Endothelial cell of umbilical vein (primary cell): Measurements from ENCODE around the gene MAML2. TPM values are rescaled to one million over a fixed set of nuclear protein-coding genes. Genes with fewer than 3 reads are reported as not detected.

ENCODE experiments used
- BruUV-seq: library from RNA; stranded (reverse); fragments of 400-500 nt; replicated peaks from 2 replicates; lab custom pipeline; 2021; lab: Mats Ljungman, UMichigan
- CTCF ChIA-PET: fragments of 300-600, 350-600 bp; sonication (Branson Sonifier 250); formaldehyde crosslinking; loops from one replicate; lab custom pipeline; 2021; ENCODE audit warnings: antibody characterized with exemption, inconsistent platforms; lab: Charles Lee
- POLR2A ChIA-PET: fragments of 300-600, 350-600 bp; sonication (Branson Sonifier 250); formaldehyde crosslinking; loops from one replicate; lab custom pipeline; 2021; ENCODE audit warnings: antibody characterized with exemption, inconsistent platforms; lab: Charles Lee
- DNase-seq: peaks from one replicate; pipeline ENCODE4 v3.0.0-alpha.2; 2011; ENCODE audit warnings: low read depth, low spot score
- FAIRE-seq: peaks from 2 replicates; lab custom pipeline; 2011; peaks lifted over from hg19 to GRCh38; lab: Jason Lieb, UNC
- H2AFZ ChIP-seq: 2 replicates; pipeline ENCODE4 v1.6.0; 2012; ENCODE audit warnings: low read depth, low read length, control low read depth, inconsistent platforms
- H3K27ac ChIP-seq: 2 replicates; pipeline ENCODE4 v1.5.1; 2011; ENCODE audit warnings: low read depth, mild to moderate bottlenecking, control low read depth, low read length, moderate library complexity; ENCODE audit not compliant: insufficient read depth
- H3K27me3 ChIP-seq, 2 experiments: 2 replicates each; pipeline versions ENCODE4 v1.6.0 to v1.6.1; 2011; ENCODE audit warnings: low read length in 2 of 2, mixed read lengths in 1 of 2; ENCODE audit not compliant: control insufficient read depth in 2 of 2, insufficient read depth in 2 of 2
- H3K36me3 ChIP-seq, 2 experiments: 2 replicates in 1 of 2; 3 replicates in 1 of 2; pipeline ENCODE4 v1.5.1; 2011; ENCODE audit warnings: low read length in 2 of 2, mild to moderate bottlenecking in 1 of 2, moderate library complexity in 1 of 2; ENCODE audit not compliant: control insufficient read depth in 2 of 2, insufficient read depth in 2 of 2; ENCODE audit errors: extremely low read depth in 1 of 2
- H3K4me1 ChIP-seq: 3 replicates; pipeline ENCODE4 v1.5.1; 2011; ENCODE audit warnings: mild to moderate bottlenecking, low read length; ENCODE audit not compliant: control insufficient read depth, insufficient read depth; ENCODE audit errors: extremely low read depth
- H3K4me2 ChIP-seq: 2 replicates; pipeline ENCODE4 v1.6.1; 2011; ENCODE audit warnings: low read length, control low read depth, mixed read lengths; ENCODE audit not compliant: insufficient read depth
- H3K4me3 ChIP-seq, 3 experiments: fragments of 200-600 bp in 1 of 3; sonication (generic), shearing (Covaris generic) in 1 of 3; replicated peaks in 1 of 3; 2 replicates each; pipeline ENCODE4 v1.5.1; 2011 to 2016; ENCODE audit warnings: control low read depth in 3 of 3, low read length in 3 of 3, mild to moderate bottlenecking in 2 of 3, inconsistent platforms in 1 of 3, low read depth in 1 of 3, moderate library complexity in 1 of 3; ENCODE audit not compliant: insufficient read depth in 1 of 3
- H3K79me2 ChIP-seq: 2 replicates; pipeline ENCODE4 v1.6.0; 2012; ENCODE audit warnings: low read length, inconsistent platforms; ENCODE audit not compliant: control insufficient read depth, insufficient read depth
- H3K9ac ChIP-seq: replicated peaks from 2 replicates; pipeline ENCODE3; 2011; ENCODE audit warnings: low read length, control low read depth; ENCODE audit not compliant: insufficient read depth; ENCODE audit errors: extremely low read depth
- H3K9me1 ChIP-seq: replicated peaks from 3 replicates; pipeline ENCODE4 v1.6.0; 2011; ENCODE audit warnings: mild to moderate bottlenecking, low read length; ENCODE audit not compliant: control insufficient read depth, insufficient read depth; ENCODE audit errors: extremely low read depth
- H3K9me3 ChIP-seq: replicated peaks from 2 replicates; pipeline ENCODE4 v1.5.1; 2012; ENCODE audit warnings: low read length, inconsistent platforms; ENCODE audit not compliant: control insufficient read depth, insufficient read depth
- H4K20me1 ChIP-seq: replicated peaks from 2 replicates; pipeline ENCODE3; 2011; ENCODE audit warnings: mild to moderate bottlenecking, low read length; ENCODE audit not compliant: control insufficient read depth, insufficient read depth; ENCODE audit errors: extremely low read depth
- EZH2 ChIP-seq: IDR thresholded peaks from 2 replicates; pipeline ENCODE4 v1.6.1; 2012; ENCODE audit warnings: borderline replicate concordance, low read depth, mild to moderate bottlenecking, moderate library complexity, low read length, inconsistent platforms; ENCODE audit not compliant: severe bottlenecking
- FOS ChIP-seq: IDR thresholded peaks from 2 replicates; pipeline ENCODE4 v1.6.1; 2011; ENCODE audit warnings: mild to moderate bottlenecking, low read length, moderate library complexity, borderline replicate concordance; ENCODE audit not compliant: insufficient read depth
- MAX ChIP-seq: IDR thresholded peaks from 2 replicates; pipeline ENCODE4 v1.6.1; 2011; ENCODE audit not compliant: insufficient read depth, insufficient read length
- MYC ChIP-seq: IDR thresholded peaks from one replicate; pipeline ENCODE4 v1.6.1; 2011; ENCODE audit warnings: mild to moderate bottlenecking, low read depth, low read length
- POLR2A ChIP-seq: IDR thresholded peaks from 2 replicates; pipeline ENCODE4 v1.6.1; 2012; ENCODE audit warnings: low read depth, mild to moderate bottlenecking, control low read depth, low read length
- dilution Hi-C: fragments of 300-500 bp; cut with MboI; formaldehyde crosslinking; loops from one replicate; pipeline ENCODE4 v1.15.0; 2019; ENCODE audit warnings: low sequenced_read_pairs; ENCODE audit not compliant: extremely low pct_ligation_motif_present
- intact Hi-C: fragments of 100-400 bp; cut with micrococcal nuclease; formaldehyde crosslinking; loops from one replicate; pipeline ENCODE4 v1.10.0; 2022
- polyA plus RNA-seq, 4 experiments: library from polyadenylated mRNA; depleted of rRNA in 3 of 4; stranded (reverse) in 3 of 4; unstranded in 1 of 4; fragments of >200 nt; gene quantifications; 2 replicates each; pipeline versions ENCODE4 v1.2.1 to v1.2.3, GENCODE V29; 2011 to 2012; ENCODE audit warnings: missing spikeins in 1 of 4
- total RNA-seq: library from RNA; stranded (reverse); gene quantifications from 2 replicates; pipeline ENCODE4 v1.2.3, GENCODE V29; 2021
- TF ChIP-seq, protein P1 (sequence below), 2 donors: IDR thresholded peaks; 1 replicate in 1 of 2; 2 replicates in 1 of 2; pipeline ENCODE4 v1.5.1; 2011; ENCODE audit warnings: low read length in 2 of 2, mild to moderate bottlenecking in 2 of 2, moderate library complexity in 2 of 2, control low read depth in 1 of 2, inconsistent platforms in 1 of 2, low read depth in 1 of 2; ENCODE audit not compliant: insufficient read depth in 1 of 2; ENCODE audit errors: extremely low read depth in 1 of 2

MAML2 gene
- total and polyA plus RNA-seq, 2 donors (not counting 3 experiments of a cell fraction or from before 2014, with no cell fraction given): 12.4 to 16.8 TPM

GRCh38 chr11:96114178-96115064 is 228.6 kb downstream of the MAML2 start:
- Histone ChIP-seq H3K27ac (no peak overlapping the region), H3K79me2 (no peaks in the 10 kb centered on the region), H3K4me3 (no peak overlapping the region), H3K9me1 (no peaks in the 10 kb centered on the region), H3K27me3 (no peaks in the 10 kb centered on the region), H4K20me1 (no peaks in the 10 kb centered on the region), H3K4me2 (no peak overlapping the region), H2AFZ (no peak overlapping the region), H3K36me3 (no peaks in the 10 kb centered on the region), H3K4me1 (peaks cover 11% of the 10 kb centered on the region), H3K9me3 (no peaks in the 10 kb centered on the region), H3K9ac (no peak overlapping the region)
- ChIA-PET CTCF (interaction anchor here (1.2 to 1.5 kb wide), 4 partner anchors 10 to 227 kb away, joined by 3 to 8 read pairs (median 5); no protein-coding TSS in a partner anchor), POLR2A (no interaction called here)
- intact Hi-C loops: no loop called here
- no TSS peak for BruUV-seq
- dilution Hi-C loops: no loop called here
- TF ChIP-seq FOS (no peak), POLR2A (no peak), MYC (no peak), MAX (no peak), EZH2 (no peak)
- TF ChIP-seq, protein P1, sequence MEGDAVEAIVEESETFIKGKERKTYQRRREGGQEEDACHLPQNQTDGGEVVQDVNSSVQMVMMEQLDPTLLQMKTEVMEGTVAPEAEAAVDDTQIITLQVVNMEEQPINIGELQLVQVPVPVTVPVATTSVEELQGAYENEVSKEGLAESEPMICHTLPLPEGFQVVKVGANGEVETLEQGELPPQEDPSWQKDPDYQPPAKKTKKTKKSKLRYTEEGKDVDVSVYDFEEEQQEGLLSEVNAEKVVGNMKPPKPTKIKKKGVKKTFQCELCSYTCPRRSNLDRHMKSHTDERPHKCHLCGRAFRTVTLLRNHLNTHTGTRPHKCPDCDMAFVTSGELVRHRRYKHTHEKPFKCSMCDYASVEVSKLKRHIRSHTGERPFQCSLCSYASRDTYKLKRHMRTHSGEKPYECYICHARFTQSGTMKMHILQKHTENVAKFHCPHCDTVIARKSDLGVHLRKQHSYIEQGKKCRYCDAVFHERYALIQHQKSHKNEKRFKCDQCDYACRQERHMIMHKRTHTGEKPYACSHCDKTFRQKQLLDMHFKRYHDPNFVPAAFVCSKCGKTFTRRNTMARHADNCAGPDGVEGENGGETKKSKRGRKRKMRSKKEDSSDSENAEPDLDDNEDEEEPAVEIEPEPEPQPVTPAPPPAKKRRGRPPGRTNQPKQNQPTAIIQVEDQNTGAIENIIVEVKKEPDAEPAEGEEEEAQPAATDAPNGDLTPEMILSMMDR (IDR thresholded peaks at IDR 0.05; ENCODE audit: extremely low read depth in 1 of 2, insufficient read depth in 1 of 2, low read depth in 1 of 2, low read length in 2 of 2): no peak
- DNase-seq (no peak), FAIRE-seq (no peak)
